Tibial nerve (tissue), 4 donors: ENCODE measurements around the gene GCSAM.

Experiments
- CTCF ChIP-seq, 5 experiments: fragments of 200-600 bp in 3 of 5; fragments of 450-650 bp in 2 of 5; sonication (generic) in 3 of 5; IDR thresholded peaks; one replicate each; pipeline ENCODE4 v1.5.1; 2016 to 2019; ENCODE audit warnings: antibody characterized with exemption in 5 of 5, mild to moderate bottlenecking in 3 of 5, moderate library complexity in 2 of 5
- EP300 ChIP-seq, 2 donors: sonication (generic); formaldehyde crosslinking; IDR thresholded peaks; one replicate each; pipeline ENCODE4 v1.6.1; 2017; ENCODE audit warnings: antibody characterized with exemption in 2 of 2, mild to moderate bottlenecking in 1 of 2

GRCh38 chr3:112093180-112093522 is 39.9 kb downstream of the GCSAM start:
- TF ChIP-seq EP300 (IDR thresholded peaks at IDR 0.05) (no peak), CTCF (IDR thresholded peaks at IDR 0.05) (no peak)
